H1 (cell line): ENCODE data around the gene SPANXN5. TPM values are rescaled to one million over a fixed set of nuclear protein-coding genes. Genes with fewer than 3 reads are reported as not detected.

Source experiments
- CEBPB ChIP-seq: IDR thresholded peaks from 2 replicates; pipeline ENCODE4 v1.6.1; 2012; ENCODE audit warnings: low read depth, low read length
- CTBP2 ChIP-seq: IDR thresholded peaks from 2 replicates; pipeline ENCODE4 v1.7.0; 2011; ENCODE audit warnings: borderline replicate concordance, mild to moderate bottlenecking, moderate library complexity, mixed read lengths, low read length; ENCODE audit not compliant: insufficient read depth, insufficient read length
- POU5F1 ChIP-seq: IDR thresholded peaks from 2 replicates; pipeline ENCODE4 v1.6.1; 2011; ENCODE audit warnings: low read depth, mild to moderate bottlenecking, low read length, moderate library complexity
- RAD21 ChIP-seq, 2 experiments: IDR thresholded peaks in 1 of 2; conservative IDR thresholded peaks in 1 of 2; 2 replicates each; pipeline ENCODE4 v1.6.1; 2011; ENCODE audit warnings: low read depth in 2 of 2, low read length in 2 of 2, improper control_type of control experiment in 1 of 2, inconsistent platforms in 1 of 2, mild to moderate bottlenecking in 1 of 2, moderate library complexity in 1 of 2
- RXRA ChIP-seq: IDR thresholded peaks from 2 replicates; pipeline ENCODE4 v1.6.1; 2011; ENCODE audit warnings: low read depth, mild to moderate bottlenecking, low read length, moderate library complexity; ENCODE audit not compliant: insufficient read depth
- TAF1 ChIP-seq: IDR thresholded peaks from 2 replicates; pipeline ENCODE4 v1.6.1; 2011; ENCODE audit warnings: mild to moderate bottlenecking, low read depth, low read length
- polyA plus RNA-seq, 7 experiments: library from polyadenylated mRNA; depleted of rRNA in 3 of 7; stranded (reverse) in 5 of 7; unstranded in 2 of 7; fragments of >200 nt in 5 of 7; fragments of 200-250 nt in 2 of 7; gene quantifications; 1 replicate in 5 of 7; 2 replicates in 1 of 7; 4 replicates in 1 of 7; pipeline versions ENCODE4 v1.2.1 to v1.2.3, GENCODE V29; 2011 to 2013; ENCODE audit warnings: missing spikeins in 2 of 7, mixed read lengths in 2 of 7
- total RNA-seq: library from RNA; stranded (reverse); fragmentation: NEBNext Ultra II Directional; extraction: Animal tissue kit (Norgen Biotek cat#: 25700); gene quantifications from 2 replicates; pipeline ENCODE4 v1.2.1, GENCODE V29; 2021

SPANXN5 gene
- total and polyA plus RNA-seq, 2 of the 8 experiments (the other 6 are each of a cell fraction or from before 2014, with no cell fraction given), result not detected

DNA sequence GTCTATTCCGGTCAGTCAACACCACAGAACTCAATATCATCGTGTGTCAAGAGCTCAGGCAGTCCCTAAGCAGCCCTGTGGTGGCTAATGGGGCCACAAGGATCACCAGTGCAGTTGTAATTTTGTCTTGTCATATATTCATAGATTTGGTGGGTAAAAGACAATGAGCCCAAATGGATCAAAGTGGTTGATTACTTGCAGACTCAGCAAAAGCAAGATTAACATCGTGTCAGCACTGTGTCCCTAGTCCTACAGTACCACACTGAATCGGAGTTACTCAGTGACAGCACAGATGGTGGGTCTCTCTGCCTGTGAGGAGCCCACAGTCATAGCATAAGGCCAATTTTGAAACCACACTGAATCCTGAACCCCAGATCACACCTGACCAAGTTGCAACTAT, 22.6 kb upstream of the SPANXN5 start (continued):
- TF ChIP-seq CEBPB (no peak), RXRA (no peak), POU5F1 (no peak), CTBP2 (no peak), RAD21 (IDR thresholded peaks at IDR 0.05 in 1 of 2, conservative IDR thresholded peaks at IDR 0.05 in 1 of 2; ENCODE audit: low read depth in 2 of 2, low read length in 2 of 2) (no peak), TAF1 (no peak)
